ENCODE measurements around the gene VKORC1. TPM values are rescaled to one million over a fixed set of nuclear protein-coding genes. Genes with fewer than 3 reads are reported as not detected.

The VKORC1 gene
- total and polyA plus RNA-seq, 4 experiments from 2014 or later, result 48.9 to 114 (median 72.5) TPM

- Mint-ChIP-seq H3K27ac (peak overlapping the region in 6 of 7 donors; percentile 57 to 88 (median 80)), H3K4me3 (peak overlapping the region in 7 of 8 donors; percentile 43 to 85 (median 79)), H3K9me3 (no peaks in the 10 kb centered on the region), H3K4me1 (peaks cover 24 to 62% (median 44%) of the 10 kb centered on the region in 4 donors), H3K27me3 (no peaks in the 10 kb centered on the region), H3K36me3 (peaks cover 12 to 18% of the 10 kb centered on the region in 2 donors)
- no peak overlapping the region for H3K27ac ChIP-seq (ENCODE audit: low read depth, low read length)
- CTCF ChIA-PET (ENCODE audit: partially characterized antibody), result no interaction called here
- no peak overlapping the region for H3K4me3 ChIP-seq (ENCODE audit: low read length in 2 of 2)
- intact Hi-C loops (cut with micrococcal nuclease), result no loop called here
- no peaks in the 10 kb centered on the region for H3K9me3 ChIP-seq (ENCODE audit: control insufficient read depth in 1 of 2, low read length in 2 of 2)
- no peaks in the 10 kb centered on the region for H3K36me3 ChIP-seq (ENCODE audit: insufficient read depth, low read length)
- H3K4me1 ChIP-seq (ENCODE audit: insufficient read depth, low read length), result peaks cover 47% of the 10 kb centered on the region
- no peak for DNase-seq
- POLR2A ChIA-PET (ENCODE audit: partially characterized antibody), result interaction anchor here (1.1 to 3.0 kb wide), 2 partner anchors 10 to 116 kb away, joined by 5 to 23 read pairs; partner anchors contain the start of genes FUS, ZNF646 and ZNF668
- no peaks in the 10 kb centered on the region for H3K27me3 ChIP-seq (ENCODE audit: insufficient read depth, low read length)
Observed at GRCh38 chr16:31063495-31063842, 31.1 kb downstream of the VKORC1 start.

DNA sequence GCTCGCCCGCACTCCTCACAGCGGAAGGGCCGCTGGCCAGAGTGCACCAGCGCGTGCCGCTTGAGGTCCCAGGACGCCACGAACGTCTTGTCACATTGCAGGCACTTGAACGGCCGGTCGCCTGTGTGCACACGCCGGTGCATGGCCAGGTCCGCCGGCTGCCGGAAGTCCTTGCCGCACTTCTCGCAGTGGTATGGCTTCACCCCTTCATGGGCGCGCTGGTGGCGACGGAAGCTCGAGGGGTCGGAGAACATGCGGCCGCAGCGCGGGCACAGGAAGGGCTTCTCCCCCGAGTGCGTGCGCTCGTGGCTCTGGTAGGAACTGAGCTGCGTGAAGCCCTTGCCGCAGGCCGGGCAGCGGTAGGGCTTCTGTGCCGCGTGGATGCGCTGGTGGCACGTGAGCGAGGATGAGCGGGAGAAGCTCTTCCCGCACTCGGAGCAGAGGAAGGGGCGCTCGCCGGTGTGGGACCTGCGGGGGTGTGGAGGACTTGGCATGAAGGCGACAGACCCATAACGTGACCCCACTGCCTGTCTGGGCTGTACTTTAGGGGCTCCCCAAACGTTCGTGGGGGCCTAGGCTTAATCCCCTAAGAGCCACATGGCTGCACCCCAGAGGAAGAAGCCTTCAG is 32.7 kb downstream of the VKORC1 start:
- intact Hi-C loops (cut with micrococcal nuclease), result no loop called here
- peaks cover 47% of the 10 kb centered on the region for H3K4me1 ChIP-seq (ENCODE audit: insufficient read depth, low read length)
- no peaks in the 10 kb centered on the region for H3K36me3 ChIP-seq (ENCODE audit: insufficient read depth, low read length)
- H3K9me3 ChIP-seq (ENCODE audit: control insufficient read depth in 1 of 2, low read length in 2 of 2), result no peaks in the 10 kb centered on the region
- ChIA-PET CTCF (ENCODE audit: partially characterized antibody) (no interaction called here), POLR2A (ENCODE audit: partially characterized antibody) (interaction anchor here (2.0 kb wide), 1 partner anchor 12 kb away, joined by 7 read pairs; the partner anchor contains the start of genes ZNF646 and ZNF668)
- no peak for DNase-seq
- no peak overlapping the region for H3K27ac ChIP-seq (ENCODE audit: low read depth, low read length)
- Mint-ChIP-seq H3K9me3 (no peaks in the 10 kb centered on the region), H3K4me3 (no peak overlapping the region), H3K36me3 (peaks cover 12 to 18% of the 10 kb centered on the region in 2 donors), H3K4me1 (peaks cover 20 to 53% (median 40%) of the 10 kb centered on the region in 4 donors), H3K27me3 (no peaks in the 10 kb centered on the region), H3K27ac (no peak overlapping the region)
- no peak overlapping the region for H3K4me3 ChIP-seq (ENCODE audit: low read length in 2 of 2)
- no peaks in the 10 kb centered on the region for H3K27me3 ChIP-seq (ENCODE audit: insufficient read depth, low read length)

GRCh38 chr16:31061126-31061812 is 33.3 kb downstream of the VKORC1 start:
- peaks cover 12 to 18% of the 10 kb centered on the region in 2 donors for H3K36me3 Mint-ChIP-seq
- H3K4me3 Mint-ChIP-seq, result no peak overlapping the region
- no peaks in the 10 kb centered on the region for H3K27me3 ChIP-seq (ENCODE audit: insufficient read depth, low read length)
- no peaks in the 10 kb centered on the region for H3K36me3 ChIP-seq (ENCODE audit: insufficient read depth, low read length)
- H3K4me1 Mint-ChIP-seq, result peaks cover 18 to 47% (median 36%) of the 10 kb centered on the region in 4 donors
- peaks cover 46% of the 10 kb centered on the region for H3K4me1 ChIP-seq (ENCODE audit: insufficient read depth, low read length)
- H3K27ac Mint-ChIP-seq, result no peak overlapping the region
- DNase-seq, result no peak
- POLR2A ChIA-PET (ENCODE audit: partially characterized antibody), result interaction anchor here (2.0 kb wide), 1 partner anchor 13 kb away, joined by 7 read pairs; the partner anchor contains the start of genes ZNF646 and ZNF668
- no peak overlapping the region for H3K4me3 ChIP-seq (ENCODE audit: low read length in 2 of 2)
- intact Hi-C loops (cut with micrococcal nuclease), result no loop called here
- H3K9me3 ChIP-seq (ENCODE audit: control insufficient read depth in 1 of 2, low read length in 2 of 2), result no peaks in the 10 kb centered on the region
- H3K27ac ChIP-seq (ENCODE audit: low read depth, low read length), result no peak overlapping the region
- no peaks in the 10 kb centered on the region for H3K9me3 Mint-ChIP-seq
- no peaks in the 10 kb centered on the region for H3K27me3 Mint-ChIP-seq
- CTCF ChIA-PET (ENCODE audit: partially characterized antibody), result interaction anchor here (1.3 kb wide), 1 partner anchor 12 kb away, joined by 3 read pairs; no protein-coding TSS in a partner anchor

GRCh38 chr16:31055613-31056012 is 39.0 kb downstream of the VKORC1 start:
- Histone ChIP-seq H3K9me3 (ENCODE audit: control insufficient read depth in 1 of 2, low read length in 2 of 2) (no peaks in the 10 kb centered on the region), H3K27ac (ENCODE audit: low read depth, low read length) (no peak overlapping the region), H3K36me3 (ENCODE audit: insufficient read depth, low read length) (no peaks in the 10 kb centered on the region), H3K4me3 (ENCODE audit: low read length in 2 of 2) (no peak overlapping the region), H3K27me3 (ENCODE audit: insufficient read depth, low read length) (no peaks in the 10 kb centered on the region), H3K4me1 (ENCODE audit: insufficient read depth, low read length) (no peaks in the 10 kb centered on the region)
- Mint-ChIP-seq H3K9me3 (no peaks in the 10 kb centered on the region), H3K4me3 (no peak overlapping the region), H3K27ac (no peak overlapping the region), H3K27me3 (no peaks in the 10 kb centered on the region), H3K4me1 (peaks cover 0 to 7% (median 1%) of the 10 kb centered on the region in 4 donors), H3K36me3 (peaks cover 3 to 9% of the 10 kb centered on the region in 2 donors)
- no peak for DNase-seq
- CTCF ChIA-PET (ENCODE audit: partially characterized antibody), result no interaction called here
- intact Hi-C loops (cut with micrococcal nuclease), result no loop called here
- POLR2A ChIA-PET (ENCODE audit: partially characterized antibody), result no interaction called here

DNA sequence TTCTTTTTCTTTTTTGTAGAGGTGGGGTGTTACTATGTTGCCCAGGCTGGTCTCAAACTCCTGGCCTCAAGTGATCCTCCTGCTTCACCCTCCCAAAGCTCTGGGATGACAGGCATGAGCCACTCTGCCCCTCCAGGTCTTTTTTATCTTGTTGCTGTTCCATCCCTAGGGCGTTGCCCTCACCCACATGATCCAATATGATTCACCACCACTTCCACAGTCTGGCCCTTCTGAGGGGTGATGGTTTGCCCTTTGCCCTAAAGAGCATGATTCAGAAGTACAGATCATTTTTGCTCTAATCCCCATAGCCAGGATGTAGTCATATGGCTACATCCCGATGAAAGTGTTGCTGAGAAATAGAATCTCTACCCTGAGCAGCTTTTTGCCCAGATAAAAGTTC is 42.5 kb downstream of the VKORC1 start:
- Mint-ChIP-seq H3K4me1 (peaks cover 0 to 2% (median 0%) of the 10 kb centered on the region in 4 donors), H3K36me3 (no peaks in the 10 kb centered on the region), H3K9me3 (no peaks in the 10 kb centered on the region), H3K4me3 (no peak overlapping the region), H3K27ac (no peak overlapping the region), H3K27me3 (no peaks in the 10 kb centered on the region)
- ChIA-PET POLR2A (ENCODE audit: partially characterized antibody) (no interaction called here), CTCF (ENCODE audit: partially characterized antibody) (interaction anchor here (0.6 kb wide), 1 partner anchor 153 kb away, joined by 3 read pairs; no protein-coding TSS in a partner anchor)
- Histone ChIP-seq H3K9me3 (ENCODE audit: control insufficient read depth in 1 of 2, low read length in 2 of 2) (no peaks in the 10 kb centered on the region), H3K4me3 (ENCODE audit: low read length in 2 of 2) (no peak overlapping the region), H3K27me3 (ENCODE audit: insufficient read depth, low read length) (no peaks in the 10 kb centered on the region), H3K4me1 (ENCODE audit: insufficient read depth, low read length) (no peaks in the 10 kb centered on the region), H3K36me3 (ENCODE audit: insufficient read depth, low read length) (no peaks in the 10 kb centered on the region), H3K27ac (ENCODE audit: low read depth, low read length) (no peak overlapping the region)
- intact Hi-C loops (cut with micrococcal nuclease), result no loop called here
- no peak for DNase-seq

GRCh38 chr16:31050280-31051030 is 44.1 kb downstream of the VKORC1 start:
- Mint-ChIP-seq H3K27ac (no peak overlapping the region), H3K4me3 (no peak overlapping the region), H3K27me3 (no peaks in the 10 kb centered on the region), H3K36me3 (no peaks in the 10 kb centered on the region), H3K4me1 (peaks cover 0 to 3% (median 1%) of the 10 kb centered on the region in 4 donors), H3K9me3 (peaks cover 0 to 3% (median 0%) of the 10 kb centered on the region in 8 donors)
- Histone ChIP-seq H3K4me1 (ENCODE audit: insufficient read depth, low read length) (no peaks in the 10 kb centered on the region), H3K27ac (ENCODE audit: low read depth, low read length) (no peak overlapping the region), H3K4me3 (ENCODE audit: low read length in 2 of 2) (no peak overlapping the region), H3K9me3 (ENCODE audit: control insufficient read depth in 1 of 2, low read length in 2 of 2) (no peaks in the 10 kb centered on the region), H3K27me3 (ENCODE audit: insufficient read depth, low read length) (no peaks in the 10 kb centered on the region), H3K36me3 (ENCODE audit: insufficient read depth, low read length) (no peaks in the 10 kb centered on the region)
- CTCF ChIA-PET (ENCODE audit: partially characterized antibody), result interaction anchor here (1.4 kb wide), 1 partner anchor 10 kb away, joined by 3 read pairs; no protein-coding TSS in a partner anchor
- POLR2A ChIA-PET (ENCODE audit: partially characterized antibody), result interaction anchor here (1.9 kb wide), 1 partner anchor 23 kb away, joined by 7 read pairs; the partner anchor contains the start of genes ZNF646 and ZNF668
- intact Hi-C loops (cut with micrococcal nuclease), result no loop called here
- no peak for DNase-seq
